H1 (cell line): ENCODE results near the gene ZBTB48. TPM values are rescaled to one million over a fixed set of nuclear protein-coding genes. Genes with fewer than 3 reads are reported as not detected.

Experiments used
- CTCF ChIA-PET: fragments of 300-600 bp; sonication (Branson Sonifier 250); formaldehyde crosslinking; loops from one replicate; lab custom pipeline; 2021; ENCODE audit not compliant: partially characterized antibody; lab: Charles Lee
- POLR2A ChIA-PET: fragments of 300-600 bp; sonication (Branson Sonifier 250); formaldehyde crosslinking; loops from one replicate; lab custom pipeline; 2021; ENCODE audit warnings: inconsistent platforms; ENCODE audit not compliant: partially characterized antibody; lab: Charles Lee
- DNase-seq, 2 experiments: peaks; one replicate each; pipeline versions ENCODE4 v3.0.0 to v3.0.0-alpha.2; 2010 to 2022; ENCODE audit warnings: low spot score in 2 of 2, low read depth in 1 of 2, mixed read lengths in 1 of 2
- FAIRE-seq: peaks from 2 replicates; lab custom pipeline; 2011; peaks lifted over from hg19 to GRCh38; lab: Jason Lieb, UNC
- H2AFZ ChIP-seq: 2 replicates; pipeline ENCODE4 v1.8.1; 2012; ENCODE audit warnings: low read length, inconsistent platforms
- H2AK5ac ChIP-seq: 2 replicates; pipeline ENCODE4 v1.6.1; 2013; ENCODE audit warnings: low read depth, low read length
- H2BK120ac ChIP-seq: replicated peaks from 2 replicates; pipeline ENCODE3; 2013; ENCODE audit warnings: low read depth, low read length, inconsistent platforms
- H2BK12ac ChIP-seq: 2 replicates; pipeline ENCODE4 v1.6.1; 2013; ENCODE audit warnings: low read depth, low read length
- H2BK15ac ChIP-seq: 2 replicates; pipeline ENCODE4 v1.6.1; 2013; ENCODE audit warnings: low read length
- H2BK20ac ChIP-seq: 2 replicates; pipeline ENCODE4 v1.6.1; 2013; ENCODE audit warnings: low read length
- H2BK5ac ChIP-seq: 2 replicates; pipeline ENCODE4 v1.6.1; 2013; ENCODE audit warnings: low read depth, low read length
- H3K14ac ChIP-seq: 2 replicates; pipeline ENCODE4 v1.6.1; 2013; ENCODE audit warnings: inconsistent platforms; ENCODE audit not compliant: insufficient read length
- H3K18ac ChIP-seq: 2 replicates; pipeline ENCODE4 v1.6.1; 2013; ENCODE audit warnings: low read length; ENCODE audit errors: extremely low read depth
- H3K23ac ChIP-seq: 2 replicates; pipeline ENCODE4 v1.6.1; 2013; ENCODE audit warnings: inconsistent platforms; ENCODE audit not compliant: insufficient read length
- H3K23me2 ChIP-seq: 2 replicates; pipeline ENCODE4 v1.6.1; 2013; ENCODE audit warnings: low read depth, low read length
- H3K27ac ChIP-seq: 2 replicates; pipeline ENCODE4 v1.6.1; 2011; ENCODE audit warnings: low read depth, low read length, inconsistent platforms
- H3K27me3 ChIP-seq, 4 experiments: replicated peaks in 1 of 4; 1 replicate in 1 of 4; 2 replicates in 3 of 4; pipeline versions ENCODE4 v1.6.1 to v1.8.1; 2011 to 2013; ENCODE audit warnings: low read length in 3 of 4, mild to moderate bottlenecking in 3 of 4, inconsistent platforms in 2 of 4, mixed read lengths in 2 of 4, moderate library complexity in 1 of 4; ENCODE audit not compliant: control insufficient read depth in 3 of 4, insufficient read depth in 3 of 4; ENCODE audit errors: extremely low read depth in 1 of 4
- H3K36me3 ChIP-seq, 4 experiments: 2 replicates each; pipeline versions ENCODE4 v1.6.1 to v1.8.1; 2011 to 2013; ENCODE audit warnings: mild to moderate bottlenecking in 4 of 4, low read length in 3 of 4, moderate library complexity in 2 of 4, control low read depth in 1 of 4, inconsistent platforms in 1 of 4; ENCODE audit not compliant: insufficient read depth in 4 of 4, control insufficient read depth in 2 of 4
- H3K4ac ChIP-seq: replicated peaks from 2 replicates; pipeline ENCODE3; 2013; ENCODE audit warnings: low read length, low read depth, mixed read lengths, inconsistent platforms; ENCODE audit not compliant: insufficient read length
- H3K4me1 ChIP-seq, 4 experiments: replicated peaks in 1 of 4; 1 replicate in 1 of 4; 2 replicates in 3 of 4; pipeline versions ENCODE4 v1.6.1 to v1.8.1; 2011 to 2013; ENCODE audit warnings: low read length in 3 of 4, inconsistent platforms in 2 of 4, mixed read lengths in 1 of 4; ENCODE audit not compliant: insufficient read depth in 4 of 4, control insufficient read depth in 3 of 4
- H3K4me2 ChIP-seq, 2 experiments: 2 replicates each; pipeline versions ENCODE4 v1.6.1 to v1.8.1; 2011 to 2013; ENCODE audit warnings: low read depth in 2 of 2, low read length in 2 of 2, control low read depth in 1 of 2, inconsistent platforms in 1 of 2, mild to moderate bottlenecking in 1 of 2; ENCODE audit not compliant: insufficient read depth in 1 of 2
- H3K4me3 ChIP-seq, 4 experiments: fragments of 200-600, 300-600 bp in 1 of 4; sonication (generic), shearing (Covaris generic), sonication (Bioruptor Twin) in 1 of 4; 2 replicates each; pipeline versions ENCODE4 v1.5.1 to v1.8.1; 2011 to 2016; ENCODE audit warnings: low read length in 4 of 4, low read depth in 3 of 4, control low read depth in 2 of 4, inconsistent platforms in 2 of 4, mild to moderate bottlenecking in 2 of 4, mixed read lengths in 1 of 4, moderate library complexity in 1 of 4; ENCODE audit not compliant: insufficient read depth in 2 of 4; ENCODE audit errors: extremely low read depth in 1 of 4
- H3K56ac ChIP-seq: replicated peaks from 2 replicates; pipeline ENCODE3; 2013; ENCODE audit warnings: low read depth, mild to moderate bottlenecking, mixed read lengths, low read length, inconsistent platforms; ENCODE audit not compliant: insufficient read length
- H3K79me1 ChIP-seq: 2 replicates; pipeline ENCODE4 v1.6.1; 2013; ENCODE audit warnings: low read depth, low read length, control low read depth
- H3K79me2 ChIP-seq, 2 experiments: 2 replicates each; pipeline versions ENCODE4 v1.6.1 to v1.8.1; 2012 to 2013; ENCODE audit warnings: low read length in 2 of 2, mild to moderate bottlenecking in 2 of 2, inconsistent platforms in 1 of 2; ENCODE audit not compliant: insufficient read depth in 2 of 2, control insufficient read depth in 1 of 2
- H3K9ac ChIP-seq, 4 experiments: replicated peaks in 1 of 4; 1 replicate in 1 of 4; 2 replicates in 3 of 4; pipeline versions ENCODE4 v1.6.1 to v1.8.1; 2011 to 2013; ENCODE audit warnings: low read depth in 3 of 4, low read length in 3 of 4, control low read depth in 2 of 4, mild to moderate bottlenecking in 2 of 4, moderate library complexity in 2 of 4, inconsistent platforms in 1 of 4; ENCODE audit errors: extremely low read depth in 1 of 4
- H3K9me3 ChIP-seq, 2 experiments: 2 replicates each; pipeline versions ENCODE4 v1.6.1 to v1.8.1; 2012 to 2013; ENCODE audit warnings: mild to moderate bottlenecking in 2 of 2, moderate library complexity in 2 of 2, control low read depth in 1 of 2, inconsistent platforms in 1 of 2, low read depth in 1 of 2, low read length in 1 of 2, mixed read lengths in 1 of 2; ENCODE audit not compliant: insufficient read depth in 2 of 2
- H4K20me1 ChIP-seq, 2 experiments: replicated peaks in 1 of 2; 2 replicates each; pipeline versions ENCODE3 to v1.8.1; 2011 to 2013; ENCODE audit warnings: inconsistent platforms in 2 of 2, low read length in 2 of 2, mild to moderate bottlenecking in 1 of 2; ENCODE audit not compliant: insufficient read depth in 2 of 2, control insufficient read depth in 1 of 2
- H4K5ac ChIP-seq: 2 replicates; pipeline ENCODE4 v1.6.1; 2013; ENCODE audit warnings: low read length, low read depth, mixed read lengths, inconsistent platforms; ENCODE audit not compliant: insufficient read length
- H4K8ac ChIP-seq: 2 replicates; pipeline ENCODE4 v1.8.0; 2013; ENCODE audit warnings: mild to moderate bottlenecking, moderate library complexity, low read length, inconsistent platforms; ENCODE audit not compliant: insufficient read depth; ENCODE audit errors: extremely low read depth
- H4K91ac ChIP-seq: replicated peaks from 2 replicates; pipeline ENCODE3; 2013; ENCODE audit warnings: low read length, mixed read lengths, inconsistent platforms; ENCODE audit not compliant: insufficient read length
- HDAC2 ChIP-seq, 2 experiments: fragments of 300-600 bp in 1 of 2; sonication (generic) in 1 of 2; IDR thresholded peaks; 2 replicates each; pipeline ENCODE4 v1.6.1; 2011 to 2012; ENCODE audit warnings: low read depth in 2 of 2, low read length in 2 of 2, mild to moderate bottlenecking in 2 of 2, moderate library complexity in 2 of 2, borderline replicate concordance in 1 of 2, inconsistent platforms in 1 of 2
- WGBS, 2 experiments: shearing (Covaris generic) in 1 of 2; methylation state at CpG; one replicate each; pipeline versions ENCODE4 v1.1.6 to v1.1.7; 2013 to 2015; ENCODE audit warnings: low lambda C conversion rate in 2 of 2, mixed read lengths in 2 of 2, inconsistent platforms in 1 of 2, low coverage in 1 of 2, missing lambda C conversion rate in 1 of 2; ENCODE audit not compliant: insufficient replicate concordance in 2 of 2, insufficient coverage in 1 of 2, insufficient read length in 1 of 2; ENCODE audit errors: extremely low coverage in 1 of 2, missing lambda C conversion rate in 1 of 2; 5-methylcytosine and 5-hydroxymethylcytosine counted together
- polyA plus RNA-seq, 7 experiments: library from polyadenylated mRNA; depleted of rRNA in 3 of 7; stranded (reverse) in 5 of 7; unstranded in 2 of 7; fragments of >200 nt in 5 of 7; fragments of 200-250 nt in 2 of 7; gene quantifications; 1 replicate in 5 of 7; 2 replicates in 1 of 7; 4 replicates in 1 of 7; pipeline versions ENCODE4 v1.2.1 to v1.2.3, GENCODE V29; 2011 to 2013; ENCODE audit warnings: missing spikeins in 2 of 7, mixed read lengths in 2 of 7
- total RNA-seq: library from RNA; stranded (reverse); fragmentation: NEBNext Ultra II Directional; extraction: Animal tissue kit (Norgen Biotek cat#: 25700); gene quantifications from 2 replicates; pipeline ENCODE4 v1.2.1, GENCODE V29; 2021

Gene ZBTB48
- total and polyA plus RNA-seq, 2 of the 8 experiments (the other 6 are each of a cell fraction or from before 2014, with no cell fraction given) = 28.2 to 28.8 TPM

- no peak for FAIRE-seq
- no peak overlapping the region for H2AFZ ChIP-seq
Measured at GRCh38 chr1:6577831-6578525, 1.8 kb upstream of the ZBTB48 start.

More at GRCh38 chr1:6577831-6578525, 1.8 kb upstream of the ZBTB48 start:
- Histone ChIP-seq H4K5ac (no peak overlapping the region), H2BK15ac (no peak overlapping the region), H4K91ac (no peak overlapping the region), H4K8ac (no peak overlapping the region; the same call in 1 of the 2 replicates), H3K23me2 (peaks cover 5% of the 10 kb centered on the region), H2AK5ac (no peak overlapping the region), H2BK5ac (no peak overlapping the region), H3K9me3 (no peaks in the 10 kb centered on the region), H3K9ac (no peak overlapping the region), H3K79me2 (peaks cover 0 to 13% of the 10 kb centered on the region in 2 experiments; a peak in 1 of 4 replicates), H2BK20ac (no peak overlapping the region), H3K27ac (no peak overlapping the region), H3K27me3 (no peaks in the 10 kb centered on the region; a peak in 2 of 7 replicates), H3K56ac (no peak overlapping the region), H3K4me3 (no peak overlapping the region), H3K23ac (no peak overlapping the region), H2BK120ac (no peak overlapping the region), H3K36me3 (no peaks in the 10 kb centered on the region), H2BK12ac (no peak overlapping the region), H3K18ac (no peak overlapping the region), H3K4ac (no peak overlapping the region), H4K20me1 (peaks cover 0 to 12% of the 10 kb centered on the region in 2 experiments), H3K4me2 (no peak overlapping the region), H3K79me1 (peaks cover 5% of the 10 kb centered on the region), H3K14ac (no peak overlapping the region), H3K4me1 (peaks cover 0 to 17% (median 15%) of the 10 kb centered on the region in 4 experiments; a peak in 6 of 7 replicates)
- POLR2A ChIA-PET = interaction anchor here (1.1 to 17.4 kb wide), 5 partner anchors 10 to 54 kb away, joined by 3 to 196 read pairs (median 6); partner anchors contain the start of genes KLHL21, NOL9 and TAS1R1
- DNase-seq = no peak
- CTCF ChIA-PET = interaction anchor here (0.6 to 5.1 kb wide), 5 partner anchors 10 to 69 kb away, joined by 3 to 19 read pairs (median 4); partner anchors contain the start of genes NOL9 and TAS1R1
- TF ChIP-seq HDAC2 (IDR thresholded peaks at IDR 0.05; ENCODE audit: borderline replicate concordance in 1 of 2, low read depth in 2 of 2, low read length in 2 of 2) = no peak
- WGBS, 2 experiments = 79% methylated on average over 6 of the region's 6 CpGs; no CpG with 5 or more reads in 1 of the 2 experiments
